Natural killer cell (primary cell): ENCODE measurements around the gene KRTAP10-11. TPM values are rescaled to one million over a fixed set of nuclear protein-coding genes. Genes with fewer than 3 reads are reported as not detected.
"Not testable (repeated sequence)": the region's sequence is repeated elsewhere in the genome, so short reads cannot be mapped to it uniquely, and the experiment has no call there.

Experiments
- ATAC-seq, 3 donors: fragments of 150-1000 bp in 2 of 3; fragments of 200-7000 bp in 1 of 3; cut with Tn5 transposase; 1 replicate in 1 of 3; 2 replicates in 2 of 3; pipeline ENCODE4 v1.10.0; 2021; ENCODE audit warnings: mild to moderate bottlenecking in 2 of 3, moderate library complexity in 2 of 3
- DNase-seq, 2 donors: peaks; one replicate each; pipeline versions ENCODE4 v3.0.0 to v3.0.0-alpha.2; 2013 to 2021; ENCODE audit warnings: mixed read lengths in 1 of 2
- H3K27ac ChIP-seq: one replicate; pipeline ENCODE4 v1.5.1; 2013; ENCODE audit warnings: mild to moderate bottlenecking, low read length
- H3K27me3 ChIP-seq: one replicate; pipeline ENCODE4 v1.6.1; 2013; ENCODE audit warnings: low read length; ENCODE audit not compliant: control insufficient read depth, insufficient read depth
- H3K36me3 ChIP-seq: one replicate; pipeline ENCODE4 v1.6.1; 2013; ENCODE audit warnings: low read length; ENCODE audit not compliant: control insufficient read depth, insufficient read depth
- H3K4me1 ChIP-seq: one replicate; pipeline ENCODE4 v1.6.1; 2013; ENCODE audit warnings: low read length; ENCODE audit not compliant: control insufficient read depth, insufficient read depth
- H3K4me3 ChIP-seq: one replicate; pipeline ENCODE4 v1.5.1; 2013; ENCODE audit warnings: low read length
- H3K9me3 ChIP-seq: one replicate; pipeline ENCODE4 v1.6.1; 2013; ENCODE audit warnings: low read length; ENCODE audit not compliant: control insufficient read depth, insufficient read depth
- H3K27ac Mint-ChIP-seq, 2 donors: one replicate each; pipeline ENCODE4 v1.8.0; 2022; ENCODE audit warnings: mild to moderate bottlenecking in 2 of 2, mixed read lengths in 2 of 2, moderate library complexity in 1 of 2
- H3K27me3 Mint-ChIP-seq, 2 donors: one replicate each; pipeline ENCODE4 v1.8.0; 2022; ENCODE audit warnings: low read depth in 2 of 2, mixed read lengths in 2 of 2
- H3K36me3 Mint-ChIP-seq: one replicate; pipeline ENCODE4 v1.8.0; 2022; ENCODE audit warnings: mixed read lengths
- H3K4me1 Mint-ChIP-seq, 2 donors: one replicate each; pipeline ENCODE4 v1.8.0; 2022; ENCODE audit warnings: mixed read lengths in 2 of 2
- H3K4me3 Mint-ChIP-seq: one replicate; pipeline ENCODE4 v1.8.0; 2022; ENCODE audit warnings: mild to moderate bottlenecking, moderate library complexity, mixed read lengths
- H3K9me3 Mint-ChIP-seq, 2 donors: one replicate each; pipeline ENCODE4 v1.8.0; 2022; ENCODE audit warnings: mixed read lengths in 2 of 2
- WGBS: methylation state at CpG from one replicate; pipeline ENCODE4 v1.1.7; 2013; ENCODE audit warnings: missing lambda C conversion rate; ENCODE audit not compliant: insufficient coverage; 5-methylcytosine and 5-hydroxymethylcytosine counted together
- intact Hi-C: fragments of 100-400 bp; cut with micrococcal nuclease; formaldehyde crosslinking; loops from one replicate; pipeline ENCODE4 v1.14.2; 2022
- total RNA-seq, 4 donors: library from RNA; stranded (reverse); fragments of 120-200 nt in 1 of 4; gene quantifications; one replicate each; pipeline versions ENCODE4 v1.2.3 to v1.2.4, GENCODE V29; 2013 to 2022
- TF ChIP-seq, protein P1 (sequence below): fragments of 200-600 bp; IDR thresholded peaks from one replicate; pipeline ENCODE4 v1.8.0; 2022; ENCODE audit warnings: antibody characterized with exemption

KRTAP10-11 gene
- total RNA-seq, 3 donors from 2014 or later (not counting 1 experiment from before 2014, with no cell fraction given), result not detected

DNA sequence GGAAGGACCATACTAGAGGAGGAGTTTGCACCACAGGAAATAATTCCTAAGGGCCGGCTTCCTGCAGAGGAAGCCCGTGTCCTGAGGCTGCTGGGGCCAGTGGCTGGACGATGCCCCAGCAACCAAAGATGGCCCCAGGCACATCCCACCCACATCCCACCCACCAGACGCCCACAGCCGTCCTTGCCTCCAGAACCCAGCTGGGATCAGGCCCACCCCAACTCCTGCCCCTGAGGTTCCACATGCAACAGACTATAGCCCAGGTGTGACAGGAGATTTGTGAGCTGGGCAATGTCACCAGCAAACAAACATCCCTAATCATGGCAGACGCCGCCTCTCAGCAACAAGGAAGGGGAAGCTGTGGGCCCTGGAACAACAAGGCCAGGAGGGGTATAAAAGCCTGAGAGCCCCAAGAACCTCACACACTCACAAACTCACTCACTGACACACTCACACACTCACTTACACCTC, 19.5 kb upstream of the KRTAP10-11 start, which contains the start of gene KRTAP10-9:
TSS of gene KRTAP10-9 (plus strand) at position 421 of the 471 bp plus-strand sequence. CDS start 79 bp downstream, outside the sequence.
- Mint-ChIP-seq H3K4me3 (peak within 1 kb of the TSS; percentile 71), H3K27me3 (peaks cover 0 to 3% of the 10 kb centered on the region in 2 donors), H3K27ac (peak within 1 kb of the TSS; percentile 74 to 86), H3K9me3 (peaks cover 16 to 26% of the 10 kb centered on the region in 2 donors), H3K36me3 (peaks cover 37% of the 10 kb centered on the region), H3K4me1 (peaks cover 43 to 59% of the 10 kb centered on the region in 2 donors)
- intact Hi-C loops, result loop anchor here (2.0 to 10.0 kb wide), 2 partner anchors 32 to 88 kb away; partner anchors contain the start of gene TSPEAR
- Histone ChIP-seq H3K27me3 (no peaks in the 10 kb centered on the region), H3K36me3 (no peaks in the 10 kb centered on the region), H3K27ac (peak within 1 kb of the TSS; percentile 8), H3K4me3 (no peak within 1 kb of the TSS), H3K4me1 (peaks cover 56% of the 10 kb centered on the region), H3K9me3 (peaks cover 25% of the 10 kb centered on the region)
- DNase-seq (no peak), ATAC-seq (no peak)
- TF ChIP-seq, protein P1, sequence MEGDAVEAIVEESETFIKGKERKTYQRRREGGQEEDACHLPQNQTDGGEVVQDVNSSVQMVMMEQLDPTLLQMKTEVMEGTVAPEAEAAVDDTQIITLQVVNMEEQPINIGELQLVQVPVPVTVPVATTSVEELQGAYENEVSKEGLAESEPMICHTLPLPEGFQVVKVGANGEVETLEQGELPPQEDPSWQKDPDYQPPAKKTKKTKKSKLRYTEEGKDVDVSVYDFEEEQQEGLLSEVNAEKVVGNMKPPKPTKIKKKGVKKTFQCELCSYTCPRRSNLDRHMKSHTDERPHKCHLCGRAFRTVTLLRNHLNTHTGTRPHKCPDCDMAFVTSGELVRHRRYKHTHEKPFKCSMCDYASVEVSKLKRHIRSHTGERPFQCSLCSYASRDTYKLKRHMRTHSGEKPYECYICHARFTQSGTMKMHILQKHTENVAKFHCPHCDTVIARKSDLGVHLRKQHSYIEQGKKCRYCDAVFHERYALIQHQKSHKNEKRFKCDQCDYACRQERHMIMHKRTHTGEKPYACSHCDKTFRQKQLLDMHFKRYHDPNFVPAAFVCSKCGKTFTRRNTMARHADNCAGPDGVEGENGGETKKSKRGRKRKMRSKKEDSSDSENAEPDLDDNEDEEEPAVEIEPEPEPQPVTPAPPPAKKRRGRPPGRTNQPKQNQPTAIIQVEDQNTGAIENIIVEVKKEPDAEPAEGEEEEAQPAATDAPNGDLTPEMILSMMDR, result no peak
- WGBS, result 53% methylated on average over 7 of the region's 7 CpGs

GRCh38 chr21:44627181-44627822, 18.9 kb upstream of the KRTAP10-11 start:
- ATAC-seq, DNase-seq, H3K27me3 ChIP-seq, H3K27me3 Mint-ChIP-seq, H3K27ac ChIP-seq, H3K4me3 ChIP-seq, H3K4me3 Mint-ChIP-seq, H3K36me3 ChIP-seq: not testable (repeated sequence)
- peaks cover 42% of the 10 kb centered on the region for H3K36me3 Mint-ChIP-seq
- Histone ChIP-seq H3K9me3 (peaks cover 26% of the 10 kb centered on the region), H3K4me1 (peaks cover 56% of the 10 kb centered on the region)
- 90% methylated on average over 18 of the region's 20 CpGs for WGBS
- H3K4me1 Mint-ChIP-seq, result peaks cover 43 to 59% of the 10 kb centered on the region in 2 donors
- intact Hi-C loops, result loop anchor here (2.0 to 10.0 kb wide), 2 partner anchors 31 to 87 kb away; partner anchors contain the start of gene TSPEAR
- peaks cover 17 to 31% of the 10 kb centered on the region in 2 donors for H3K9me3 Mint-ChIP-seq
- H3K27ac Mint-ChIP-seq, result peak overlapping the region in 1 of 2 donors; percentile 41

GRCh38 chr21:44627831-44628233, 18.4 kb upstream of the KRTAP10-11 start:
- H3K27ac ChIP-seq, DNase-seq, H3K27me3 Mint-ChIP-seq, H3K27me3 ChIP-seq, H3K36me3 ChIP-seq, H3K4me3 ChIP-seq, ATAC-seq: not testable (repeated sequence)
- H3K4me1 Mint-ChIP-seq, result peaks cover 43 to 59% of the 10 kb centered on the region in 2 donors
- H3K36me3 Mint-ChIP-seq, result peaks cover 45% of the 10 kb centered on the region
- Histone ChIP-seq H3K9me3 (peaks cover 25% of the 10 kb centered on the region), H3K4me1 (peaks cover 56% of the 10 kb centered on the region)
- H3K9me3 Mint-ChIP-seq, result peaks cover 16 to 33% of the 10 kb centered on the region in 2 donors
- peak overlapping the region in 1 of 2 donors; percentile 41 for H3K27ac Mint-ChIP-seq
- intact Hi-C loops, result loop anchor here (2.0 to 10.0 kb wide), 2 partner anchors 31 to 87 kb away; partner anchors contain the start of gene TSPEAR
- H3K4me3 Mint-ChIP-seq, result peak overlapping the region; percentile 29
- 63% methylated on average over 12 of the region's 15 CpGs for WGBS

- peaks cover 43 to 59% of the 10 kb centered on the region in 2 donors for H3K4me1 Mint-ChIP-seq
- Histone ChIP-seq H3K9me3 (peaks cover 22% of the 10 kb centered on the region), H3K27ac (peak overlapping the region; percentile 8), H3K36me3 (no peaks in the 10 kb centered on the region), H3K4me3 (no peak overlapping the region), H3K27me3 (no peaks in the 10 kb centered on the region), H3K4me1 (peaks cover 56% of the 10 kb centered on the region)
- peaks cover 0 to 3% of the 10 kb centered on the region in 2 donors for H3K27me3 Mint-ChIP-seq
- intact Hi-C loops, result loop anchor here (10.0 kb wide), 1 partner anchor 86 kb away; the partner anchor contains the start of gene TSPEAR
- peaks cover 44% of the 10 kb centered on the region for H3K36me3 Mint-ChIP-seq
- H3K9me3 Mint-ChIP-seq, result peaks cover 14 to 28% of the 10 kb centered on the region in 2 donors
- WGBS, result 83% methylated on average over 18 of the region's 18 CpGs
- no peak for ATAC-seq
- peak overlapping the region; percentile 79 for H3K27ac Mint-ChIP-seq
- TF ChIP-seq, protein P1, result no peak
- no peak for DNase-seq
- H3K4me3 Mint-ChIP-seq, result no peak overlapping the region
Observed at GRCh38 chr21:44628707-44629391, 17.4 kb upstream of the KRTAP10-11 start.
